Lower leg skin (tissue), 3 donors: ENCODE results near the gene CHL1.

Source experiments
- CTCF ChIP-seq, 3 donors: fragments of 450-650 bp; IDR thresholded peaks; one replicate each; pipeline ENCODE4 v1.5.1; 2016; ENCODE audit warnings: antibody characterized with exemption in 3 of 3, mild to moderate bottlenecking in 3 of 3, moderate library complexity in 2 of 3
- POLR2A ChIP-seq, 2 donors: fragments of 450-650 bp; IDR thresholded peaks; one replicate each; pipeline ENCODE4 v1.6.1; 2016 to 2017; ENCODE audit warnings: antibody characterized with exemption in 2 of 2, mild to moderate bottlenecking in 1 of 2, moderate library complexity in 1 of 2

- TF ChIP-seq CTCF (IDR thresholded peaks at IDR 0.05) (no peak), POLR2A (IDR thresholded peaks at IDR 0.05) (no peak)
These were observed 94.5 kb downstream of the CHL1 start for GRCh38 chr3:291028-291427.
